Measurements from ENCODE around the gene SHISA9. TPM values are rescaled to one million over a fixed set of nuclear protein-coding genes. Genes with fewer than 3 reads are reported as not detected.

The SHISA9 gene
- total and polyA plus RNA-seq, 4 donors: 0.10 to 0.39 (median 0.25) TPM; not detected in 1

DNA sequence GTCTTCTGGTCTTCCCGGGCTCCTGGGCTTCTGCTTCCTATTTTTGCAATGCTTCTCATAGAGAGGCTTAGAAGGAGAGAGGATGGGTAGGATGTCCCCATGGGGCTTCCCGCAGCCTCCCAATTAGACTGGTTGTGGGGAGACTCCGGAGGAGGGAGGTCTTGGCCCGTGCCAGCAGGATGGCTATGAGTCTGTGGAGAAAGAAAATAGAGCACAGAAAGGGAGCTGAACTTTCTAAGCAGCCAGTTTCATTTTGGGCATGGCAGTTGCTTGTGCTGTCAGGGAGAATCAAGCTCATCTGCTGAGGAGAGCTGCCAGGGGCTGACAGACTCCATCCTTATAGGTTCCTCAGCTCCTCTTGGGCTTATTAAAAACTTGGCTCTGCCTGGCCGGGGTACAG lies 204.0 kb downstream of the SHISA9 start:
- Histone ChIP-seq H3K27me3 (ENCODE audit: control insufficient read depth in 1 of 2, insufficient read depth in 2 of 2, low read length in 1 of 2) (no peaks in the 10 kb centered on the region), H3K4me3 (ENCODE audit: low read length in 2 of 2) (no peak overlapping the region), H3K36me3 (ENCODE audit: control insufficient read depth in 1 of 2, insufficient read depth in 2 of 2, low read length in 1 of 2) (no peaks in the 10 kb centered on the region), H3K27ac (ENCODE audit: low read depth in 1 of 2, low read length in 2 of 2) (no peak overlapping the region), H3K4me1 (ENCODE audit: control insufficient read depth in 1 of 2, insufficient read depth in 2 of 2, low read length in 2 of 2) (no peaks in the 10 kb centered on the region), H3K9me3 (ENCODE audit: control insufficient read depth, low read length) (no peaks in the 10 kb centered on the region)
- intact Hi-C loops (cut with DNase I): no loop called here
- WGBS, 2 donors: 80 to 81% methylated on average over 5 of the region's 5 CpGs
- ATAC-seq (ENCODE audit: low FRiP score) (no peak), DNase-seq (no peak)

DNA sequence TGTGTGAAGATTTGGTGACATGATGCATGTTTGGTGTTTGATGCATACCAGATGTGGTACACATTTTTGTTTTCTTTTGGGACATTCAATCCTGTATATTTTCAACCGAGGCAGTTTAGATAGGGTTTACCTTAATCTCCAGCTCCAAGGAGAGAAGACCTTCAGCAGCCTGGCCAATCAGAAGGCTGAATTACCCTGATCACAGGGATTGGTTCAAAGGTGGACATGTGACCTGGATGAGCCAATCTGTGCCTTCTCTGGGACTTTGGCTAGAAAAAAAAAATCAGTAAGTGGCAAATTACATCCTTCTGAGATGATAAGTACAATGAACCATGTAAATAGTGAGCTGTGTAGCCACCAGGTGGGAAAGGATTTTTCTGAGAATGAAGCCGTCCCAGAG lies 205.1 kb downstream of the SHISA9 start:
- intact Hi-C loops (cut with DNase I): no loop called here
- Histone ChIP-seq H3K36me3 (ENCODE audit: control insufficient read depth in 1 of 2, insufficient read depth in 2 of 2, low read length in 1 of 2) (no peaks in the 10 kb centered on the region), H3K27ac (ENCODE audit: low read depth in 1 of 2, low read length in 2 of 2) (no peak overlapping the region), H3K4me1 (ENCODE audit: control insufficient read depth in 1 of 2, insufficient read depth in 2 of 2, low read length in 2 of 2) (no peaks in the 10 kb centered on the region), H3K9me3 (ENCODE audit: control insufficient read depth, low read length) (no peaks in the 10 kb centered on the region), H3K4me3 (ENCODE audit: low read length in 2 of 2) (no peak overlapping the region), H3K27me3 (ENCODE audit: control insufficient read depth in 1 of 2, insufficient read depth in 2 of 2, low read length in 1 of 2) (no peaks in the 10 kb centered on the region)
- DNase-seq: no peak
- 73 to 82% methylated on average over 2 of the region's 2 CpGs for WGBS, 2 donors
- no peak for ATAC-seq (ENCODE audit: low FRiP score)

DNA sequence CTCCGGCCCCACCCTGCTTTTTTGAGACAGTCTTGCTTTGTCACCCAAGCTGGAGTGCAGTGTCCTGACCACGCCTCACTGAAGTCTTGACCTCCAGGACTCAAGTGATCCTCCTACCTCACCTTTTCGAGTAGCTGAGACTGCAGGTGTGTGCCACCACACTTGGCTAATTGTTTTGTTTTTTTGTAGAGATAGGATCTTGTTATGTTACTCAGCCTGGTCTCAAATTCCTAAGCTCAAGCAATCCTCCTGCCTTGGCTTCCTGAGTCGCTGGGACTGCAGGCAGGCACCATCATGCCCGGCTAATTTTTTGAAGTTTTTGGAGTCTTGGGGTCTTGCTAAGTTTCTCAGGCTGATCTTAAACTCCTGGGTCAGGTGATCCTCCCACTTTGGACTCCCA lies 206.7 kb downstream of the SHISA9 start:
- no peak overlapping the region for H3K27ac ChIP-seq (ENCODE audit: low read depth in 1 of 2, low read length in 2 of 2)
- H3K4me3 ChIP-seq (ENCODE audit: low read length in 2 of 2): no peak overlapping the region
- no peak for ATAC-seq (ENCODE audit: low FRiP score)
- no peaks in the 10 kb centered on the region for H3K36me3 ChIP-seq (ENCODE audit: control insufficient read depth in 1 of 2, insufficient read depth in 2 of 2, low read length in 1 of 2)
- H3K27me3 ChIP-seq (ENCODE audit: control insufficient read depth in 1 of 2, insufficient read depth in 2 of 2, low read length in 1 of 2): no peaks in the 10 kb centered on the region
- no peaks in the 10 kb centered on the region for H3K9me3 ChIP-seq (ENCODE audit: control insufficient read depth, low read length)
- 87% methylated on average over 5 of the region's 5 CpGs for WGBS, 2 donors
- no peak for DNase-seq
- H3K4me1 ChIP-seq (ENCODE audit: control insufficient read depth in 1 of 2, insufficient read depth in 2 of 2, low read length in 2 of 2): peaks cover 0 to 8% of the 10 kb centered on the region in 2 donors
- intact Hi-C loops (cut with DNase I): no loop called here

DNA sequence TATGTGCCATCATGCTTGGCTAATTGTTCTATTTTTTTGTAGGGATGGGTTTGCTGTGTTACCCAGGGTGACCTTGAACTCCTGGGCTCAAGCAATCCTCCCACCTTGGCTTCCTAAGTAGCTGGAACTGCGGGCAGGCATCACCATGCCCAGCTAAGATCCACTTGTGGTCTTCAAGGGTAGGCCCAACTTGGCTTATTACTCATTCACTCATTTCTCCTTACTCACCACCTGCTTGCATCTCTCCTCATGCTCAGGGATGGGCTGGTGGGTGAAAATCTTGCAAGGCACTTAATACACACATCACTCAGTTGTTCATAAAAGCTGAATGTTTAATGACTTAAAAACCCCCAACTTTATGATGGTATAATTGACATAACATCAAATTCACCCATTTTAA lies 207.8 kb downstream of the SHISA9 start:
- H3K4me1 ChIP-seq (ENCODE audit: control insufficient read depth in 1 of 2, insufficient read depth in 2 of 2, low read length in 2 of 2): peaks cover 1 to 8% of the 10 kb centered on the region in 2 donors
- no peaks in the 10 kb centered on the region for H3K36me3 ChIP-seq (ENCODE audit: control insufficient read depth in 1 of 2, insufficient read depth in 2 of 2, low read length in 1 of 2)
- peak overlapping the region; percentile 19 to 55 for H3K27ac ChIP-seq (ENCODE audit: low read depth in 1 of 2, low read length in 2 of 2)
- H3K4me3 ChIP-seq (ENCODE audit: low read length in 2 of 2): no peak overlapping the region
- ATAC-seq (ENCODE audit: low FRiP score) (no peak), DNase-seq (no peak)
- no peaks in the 10 kb centered on the region for H3K9me3 ChIP-seq (ENCODE audit: control insufficient read depth, low read length)
- WGBS, 2 donors: 90 to 100% methylated on average over 1 of the region's 1 CpG
- intact Hi-C loops (cut with DNase I): no loop called here
- H3K27me3 ChIP-seq (ENCODE audit: control insufficient read depth in 1 of 2, insufficient read depth in 2 of 2, low read length in 1 of 2): no peaks in the 10 kb centered on the region

DNA sequence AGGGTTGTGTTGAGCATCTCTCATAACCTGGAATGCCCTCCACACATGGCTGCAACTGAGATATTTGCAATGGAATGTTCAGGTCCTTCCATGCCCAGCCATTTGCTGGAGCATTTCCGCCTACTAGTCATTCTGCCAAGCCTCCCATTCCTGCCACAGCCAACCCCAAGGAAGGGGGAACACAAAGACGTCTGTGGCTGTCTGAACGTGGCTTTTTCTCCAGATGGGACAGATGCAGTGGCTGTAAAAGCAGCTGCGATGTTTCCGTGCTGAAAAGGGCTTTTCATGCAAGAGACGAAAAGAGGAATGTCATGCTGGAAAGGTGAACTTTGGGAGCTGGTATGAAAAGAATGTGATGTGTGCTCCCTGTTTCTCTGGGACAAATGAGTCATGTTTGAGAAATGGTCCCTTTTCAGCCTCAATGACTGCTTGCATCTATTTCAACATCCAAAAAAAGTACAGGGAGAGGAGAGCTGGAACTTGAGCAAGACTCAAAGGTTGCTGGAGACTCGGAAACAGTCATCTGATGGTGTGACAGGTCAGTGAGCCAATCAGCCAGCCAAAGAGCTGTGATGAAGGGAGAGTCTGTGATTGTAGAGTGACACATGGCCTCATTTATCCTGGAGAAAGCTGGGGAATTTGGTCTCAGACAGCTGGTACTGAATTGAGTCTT lies 208.9 kb downstream of the SHISA9 start:
- Histone ChIP-seq H3K27me3 (ENCODE audit: control insufficient read depth in 1 of 2, insufficient read depth in 2 of 2, low read length in 1 of 2) (no peaks in the 10 kb centered on the region), H3K27ac (ENCODE audit: low read depth in 1 of 2, low read length in 2 of 2) (peak overlapping the region; percentile 53 to 93), H3K36me3 (ENCODE audit: control insufficient read depth in 1 of 2, insufficient read depth in 2 of 2, low read length in 1 of 2) (no peaks in the 10 kb centered on the region), H3K9me3 (ENCODE audit: control insufficient read depth, low read length) (no peaks in the 10 kb centered on the region), H3K4me1 (ENCODE audit: control insufficient read depth in 1 of 2, insufficient read depth in 2 of 2, low read length in 2 of 2) (peaks cover 1 to 8% of the 10 kb centered on the region in 2 donors), H3K4me3 (ENCODE audit: low read length in 2 of 2) (no peak overlapping the region)
- ATAC-seq (ENCODE audit: low FRiP score) (peak; percentile 61), DNase-seq (peak; percentile 56 to 83)
- intact Hi-C loops (cut with DNase I): loop anchor here in 1 of 2 donors (10.0 kb wide), 1 partner anchor 305 kb away; the partner anchor contains the start of gene CPPED1
- 1 to 6% methylated on average over 7 of the region's 7 CpGs for WGBS, 2 donors

DNA sequence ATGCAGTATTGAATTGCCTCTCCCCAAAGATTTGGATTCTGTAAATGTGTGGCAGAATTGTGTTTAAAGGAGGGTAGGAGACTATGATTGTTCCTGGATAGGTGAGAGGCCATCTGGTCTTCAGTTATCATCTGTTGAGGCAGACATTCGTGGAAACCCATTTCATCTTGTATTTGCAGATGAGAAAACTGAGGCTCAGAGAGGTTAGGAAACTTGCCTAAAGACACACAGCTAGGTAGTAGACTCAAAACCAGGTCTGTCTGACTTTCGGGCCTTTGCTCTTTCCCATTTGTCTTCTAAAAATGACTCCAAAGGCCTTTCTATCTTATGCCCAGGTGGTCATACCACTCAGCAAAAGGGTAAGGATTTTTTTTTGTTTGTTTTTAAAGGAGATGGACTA lies 210.3 kb downstream of the SHISA9 start:
- WGBS, 2 donors: 92 to 93% methylated on average over 2 of the region's 2 CpGs
- Histone ChIP-seq H3K4me3 (ENCODE audit: low read length in 2 of 2) (no peak overlapping the region), H3K27ac (ENCODE audit: low read depth in 1 of 2, low read length in 2 of 2) (peak overlapping the region in 1 of 2 donors; percentile 91), H3K9me3 (ENCODE audit: control insufficient read depth, low read length) (no peaks in the 10 kb centered on the region), H3K27me3 (ENCODE audit: control insufficient read depth in 1 of 2, insufficient read depth in 2 of 2, low read length in 1 of 2) (no peaks in the 10 kb centered on the region), H3K36me3 (ENCODE audit: control insufficient read depth in 1 of 2, insufficient read depth in 2 of 2, low read length in 1 of 2) (no peaks in the 10 kb centered on the region), H3K4me1 (ENCODE audit: control insufficient read depth in 1 of 2, insufficient read depth in 2 of 2, low read length in 2 of 2) (peaks cover 1 to 8% of the 10 kb centered on the region in 2 donors)
- ATAC-seq (ENCODE audit: low FRiP score): no peak
- intact Hi-C loops (cut with DNase I): loop anchor here in 1 of 2 donors (10.0 kb wide), 1 partner anchor 307 kb away; the partner anchor contains the start of gene CPPED1
- no peak for DNase-seq

DNA sequence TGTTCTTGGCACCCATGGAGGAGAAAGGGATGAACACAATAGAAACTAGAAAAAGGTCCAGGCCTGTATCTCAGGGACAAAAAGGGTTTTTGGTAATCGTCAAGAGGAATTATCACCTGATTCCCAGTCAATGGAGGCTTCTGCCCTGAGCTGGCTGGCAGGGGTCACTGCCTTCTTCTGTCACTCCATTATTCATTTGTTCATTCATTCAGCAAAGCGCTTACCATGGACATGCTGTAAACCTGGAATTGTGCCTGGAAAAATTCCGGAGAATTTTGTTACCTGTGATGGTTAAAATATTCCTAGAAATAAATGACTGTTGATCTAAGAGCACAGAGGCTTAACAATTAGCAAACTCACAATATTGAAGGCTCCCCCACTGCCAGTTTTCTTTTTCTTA lies 212.3 kb downstream of the SHISA9 start:
- WGBS, 2 donors: 69 to 71% methylated on average over 3 of the region's 3 CpGs
- Histone ChIP-seq H3K27me3 (ENCODE audit: control insufficient read depth in 1 of 2, insufficient read depth in 2 of 2, low read length in 1 of 2) (no peaks in the 10 kb centered on the region), H3K27ac (ENCODE audit: low read depth in 1 of 2, low read length in 2 of 2) (no peak overlapping the region), H3K4me1 (ENCODE audit: control insufficient read depth in 1 of 2, insufficient read depth in 2 of 2, low read length in 2 of 2) (peaks cover 1 to 8% of the 10 kb centered on the region in 2 donors), H3K36me3 (ENCODE audit: control insufficient read depth in 1 of 2, insufficient read depth in 2 of 2, low read length in 1 of 2) (no peaks in the 10 kb centered on the region), H3K9me3 (ENCODE audit: control insufficient read depth, low read length) (no peaks in the 10 kb centered on the region), H3K4me3 (ENCODE audit: low read length in 2 of 2) (no peak overlapping the region)
- intact Hi-C loops (cut with DNase I): loop anchor here in 1 of 2 donors (10.0 kb wide), 1 partner anchor 309 kb away; the partner anchor contains the start of gene CPPED1
- no peak for ATAC-seq (ENCODE audit: low FRiP score)
- no peak for DNase-seq

DNA sequence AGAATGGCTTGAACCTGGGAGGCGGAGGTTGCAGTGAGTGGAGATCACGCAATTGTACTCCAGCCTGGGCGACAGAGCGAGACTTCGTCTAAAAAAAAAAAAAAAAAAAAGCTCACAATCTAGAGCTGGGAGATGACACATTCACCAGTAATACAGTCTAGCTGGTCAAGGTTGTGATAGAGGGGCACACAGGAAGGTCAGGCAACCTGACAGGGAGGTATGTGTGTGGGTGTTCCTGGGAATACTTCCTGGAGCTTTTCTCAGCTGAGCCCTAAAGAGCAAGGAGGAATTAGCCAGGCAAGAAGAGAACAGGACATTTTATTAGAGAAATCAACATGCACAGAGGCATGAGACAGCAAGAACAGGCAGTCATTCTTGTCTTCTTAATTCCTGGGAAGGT lies 216.7 kb downstream of the SHISA9 start:
- no peak overlapping the region for H3K27ac ChIP-seq (ENCODE audit: low read depth in 1 of 2, low read length in 2 of 2)
- DNase-seq (no peak), ATAC-seq (ENCODE audit: low FRiP score) (no peak)
- H3K36me3 ChIP-seq (ENCODE audit: control insufficient read depth in 1 of 2, insufficient read depth in 2 of 2, low read length in 1 of 2): no peaks in the 10 kb centered on the region
- 95 to 99% methylated on average over 5 of the region's 5 CpGs for WGBS, 2 donors
- no peaks in the 10 kb centered on the region for H3K9me3 ChIP-seq (ENCODE audit: control insufficient read depth, low read length)
- H3K4me3 ChIP-seq (ENCODE audit: low read length in 2 of 2): no peak overlapping the region
- intact Hi-C loops (cut with DNase I): loop anchor here in 1 of 2 donors (10.0 kb wide), 1 partner anchor 313 kb away; the partner anchor contains the start of gene CPPED1
- no peaks in the 10 kb centered on the region for H3K27me3 ChIP-seq (ENCODE audit: control insufficient read depth in 1 of 2, insufficient read depth in 2 of 2, low read length in 1 of 2)
- peaks cover 0 to 1% of the 10 kb centered on the region in 2 donors for H3K4me1 ChIP-seq (ENCODE audit: control insufficient read depth in 1 of 2, insufficient read depth in 2 of 2, low read length in 2 of 2)

DNA sequence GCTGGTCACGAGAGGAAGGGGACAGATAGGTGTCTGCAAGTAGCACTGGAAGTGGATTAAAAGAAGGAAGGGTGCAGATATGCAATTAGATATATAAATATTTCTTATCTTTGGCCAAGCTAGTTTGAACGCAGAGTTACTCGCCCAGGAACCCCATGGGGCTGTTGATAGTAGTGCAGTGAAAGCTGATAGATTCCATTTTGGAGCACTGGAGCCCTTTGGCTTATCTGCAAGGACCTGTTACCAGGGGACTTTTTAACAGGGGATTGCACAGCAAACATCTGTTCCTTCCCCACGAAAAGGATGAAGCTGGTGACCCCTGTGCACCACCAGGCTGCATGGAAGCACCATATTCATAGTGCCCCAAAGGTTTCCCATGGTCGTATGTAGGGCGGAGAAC lies 218.7 kb downstream of the SHISA9 start:
- H3K36me3 ChIP-seq (ENCODE audit: control insufficient read depth in 1 of 2, insufficient read depth in 2 of 2, low read length in 1 of 2): no peaks in the 10 kb centered on the region
- H3K27ac ChIP-seq (ENCODE audit: low read depth in 1 of 2, low read length in 2 of 2): no peak overlapping the region
- DNase-seq (no peak), ATAC-seq (ENCODE audit: low FRiP score) (no peak)
- H3K4me3 ChIP-seq (ENCODE audit: low read length in 2 of 2): no peak overlapping the region
- intact Hi-C loops (cut with DNase I): no loop called here
- 40 to 46% methylated on average over 6 of the region's 6 CpGs for WGBS, 2 donors
- H3K27me3 ChIP-seq (ENCODE audit: control insufficient read depth in 1 of 2, insufficient read depth in 2 of 2, low read length in 1 of 2): no peaks in the 10 kb centered on the region
- no peaks in the 10 kb centered on the region for H3K9me3 ChIP-seq (ENCODE audit: control insufficient read depth, low read length)
- H3K4me1 ChIP-seq (ENCODE audit: control insufficient read depth in 1 of 2, insufficient read depth in 2 of 2, low read length in 2 of 2): no peaks in the 10 kb centered on the region

Measured in aorta (tissue), 5 donors.